GM19099 (cell line): Measurements from ENCODE around the gene CTRB2.

Experiments
- POLR2A ChIP-seq: IDR thresholded peaks from 3 replicates; pipeline ENCODE4 v1.6.1; 2011; ENCODE audit warnings: low read depth; ENCODE audit not compliant: insufficient read length; ENCODE audit errors: extremely low read depth

Gene CTRB2

GRCh38 chr16:75206749-75207451 is at the start of gene CTRB2:
CTRB2 (minus strand) TSS chr16:75207161; CDS start chr16:75207141, 20 bp downstream.
- no peak for TF ChIP-seq POLR2A

DNA sequence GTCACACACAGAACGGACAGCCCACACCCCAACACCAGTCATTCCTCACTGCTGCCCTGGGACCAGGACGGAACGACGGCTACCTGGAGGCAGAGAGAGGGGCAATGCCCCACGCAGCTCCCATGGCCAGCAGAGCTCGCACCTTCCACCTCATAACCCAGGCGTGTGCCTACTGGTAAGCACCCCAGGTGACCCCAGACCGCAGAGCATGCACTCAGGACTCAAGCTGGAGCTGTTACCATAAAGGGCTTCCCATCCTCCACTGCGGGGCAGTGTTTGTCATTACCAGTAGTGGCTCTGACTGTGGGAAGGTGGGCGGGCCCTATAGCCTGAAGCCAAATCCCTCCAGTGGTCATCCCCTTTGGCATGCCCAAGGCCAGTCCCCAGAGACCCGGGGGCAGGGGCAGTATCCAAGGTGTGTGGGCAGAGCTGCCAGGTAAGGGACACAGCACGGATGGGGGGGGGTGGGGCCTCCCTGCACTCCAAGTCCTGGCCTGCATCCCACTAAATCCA is 49.2 kb upstream of the CTRB2 start:
- TF ChIP-seq POLR2A, result no peak

- no peak for TF ChIP-seq POLR2A
Observed at GRCh38 chr16:75254359-75254837, 47.4 kb upstream of the CTRB2 start.

GRCh38 chr16:75252946-75253911 is 46.3 kb upstream of the CTRB2 start:
- no peak for TF ChIP-seq POLR2A

DNA sequence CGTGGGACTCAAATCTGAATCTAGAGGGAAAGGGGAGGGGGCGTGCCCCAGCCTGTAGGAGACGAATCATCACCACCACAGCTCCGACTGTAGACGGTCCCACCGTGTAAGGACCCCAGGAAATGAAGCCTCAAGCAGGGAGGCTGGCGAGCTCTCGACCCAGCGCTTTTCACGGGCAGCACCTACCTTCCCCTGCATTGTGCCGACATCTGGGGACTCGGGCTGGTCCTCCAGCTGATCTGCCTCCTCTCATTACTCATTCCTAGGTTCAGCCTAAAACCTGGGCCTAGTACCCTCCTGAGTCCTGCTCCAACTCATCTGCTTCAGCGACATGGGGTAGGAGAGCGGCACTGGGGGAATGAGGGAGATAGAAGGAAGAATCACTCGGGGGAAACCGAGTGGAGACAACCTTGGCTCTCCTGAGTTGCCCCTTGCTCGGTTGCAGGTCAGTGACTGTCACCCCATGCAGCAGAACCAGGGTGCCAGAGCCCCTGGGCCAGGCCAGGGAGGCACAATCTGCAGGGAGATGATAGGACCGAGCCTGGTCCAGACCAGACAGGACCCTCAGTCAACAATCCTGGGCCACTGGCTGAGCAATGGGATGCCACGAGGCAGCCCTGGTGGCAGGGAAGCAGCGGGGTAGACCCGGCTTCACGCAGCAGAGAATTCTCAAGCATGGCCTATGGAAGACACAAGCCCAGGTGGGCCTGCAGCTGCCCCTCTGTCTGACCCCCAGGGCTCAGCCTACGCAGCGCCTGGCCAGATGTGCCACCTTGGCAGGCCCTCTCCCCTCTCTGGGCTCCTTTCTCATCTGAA is 45.3 kb upstream of the CTRB2 start:
- TF ChIP-seq POLR2A, result no peak

DNA sequence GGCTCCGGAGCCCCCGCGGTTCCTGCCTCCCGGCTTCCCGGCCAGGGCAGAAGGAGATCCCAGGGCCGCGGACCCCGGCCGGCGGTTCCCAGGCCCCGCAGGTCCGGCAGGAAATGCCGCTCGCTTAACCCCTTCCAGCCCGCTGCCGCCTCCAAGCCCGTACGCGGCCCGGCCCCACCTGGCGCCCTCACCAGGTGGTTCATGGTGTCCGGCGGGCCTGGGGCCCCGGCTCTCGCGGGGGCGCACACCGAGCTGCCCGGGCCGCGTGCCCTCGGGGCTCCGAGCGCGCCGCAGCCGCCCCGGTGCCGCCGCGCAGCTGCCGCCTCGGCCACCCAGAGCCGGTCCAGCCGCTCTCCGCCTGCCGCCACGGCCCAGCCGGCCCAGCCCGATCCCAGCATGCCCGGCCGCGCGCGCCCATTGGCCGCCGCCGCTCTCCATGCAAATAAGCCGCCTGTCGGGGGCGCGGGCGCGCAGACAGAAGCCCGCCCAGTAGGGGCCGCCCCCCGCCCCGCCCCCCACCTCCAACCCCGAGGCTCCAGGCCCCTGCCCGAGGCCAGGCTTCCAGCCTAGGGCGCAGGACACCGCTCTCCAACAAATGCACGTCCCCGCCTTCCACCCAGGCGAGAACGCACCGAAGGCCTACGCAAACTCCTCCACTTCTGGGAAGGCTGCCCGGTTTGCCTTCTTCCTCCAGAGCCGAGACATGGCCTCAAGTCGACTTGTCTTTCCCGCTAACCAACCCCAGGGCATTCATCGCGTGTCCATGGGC is 44.5 kb upstream of the CTRB2 start, which contains the start of gene BCAR1:
Gene BCAR1, minus strand, starts transcription at position 345 of the 769 bp plus-strand sequence. Its CDS starts 142 bp downstream, at position 203.
- peak; percentile 65 for TF ChIP-seq POLR2A

- no peak for TF ChIP-seq POLR2A
Observed at GRCh38 chr16:75250809-75251279, 43.9 kb upstream of the CTRB2 start.

DNA sequence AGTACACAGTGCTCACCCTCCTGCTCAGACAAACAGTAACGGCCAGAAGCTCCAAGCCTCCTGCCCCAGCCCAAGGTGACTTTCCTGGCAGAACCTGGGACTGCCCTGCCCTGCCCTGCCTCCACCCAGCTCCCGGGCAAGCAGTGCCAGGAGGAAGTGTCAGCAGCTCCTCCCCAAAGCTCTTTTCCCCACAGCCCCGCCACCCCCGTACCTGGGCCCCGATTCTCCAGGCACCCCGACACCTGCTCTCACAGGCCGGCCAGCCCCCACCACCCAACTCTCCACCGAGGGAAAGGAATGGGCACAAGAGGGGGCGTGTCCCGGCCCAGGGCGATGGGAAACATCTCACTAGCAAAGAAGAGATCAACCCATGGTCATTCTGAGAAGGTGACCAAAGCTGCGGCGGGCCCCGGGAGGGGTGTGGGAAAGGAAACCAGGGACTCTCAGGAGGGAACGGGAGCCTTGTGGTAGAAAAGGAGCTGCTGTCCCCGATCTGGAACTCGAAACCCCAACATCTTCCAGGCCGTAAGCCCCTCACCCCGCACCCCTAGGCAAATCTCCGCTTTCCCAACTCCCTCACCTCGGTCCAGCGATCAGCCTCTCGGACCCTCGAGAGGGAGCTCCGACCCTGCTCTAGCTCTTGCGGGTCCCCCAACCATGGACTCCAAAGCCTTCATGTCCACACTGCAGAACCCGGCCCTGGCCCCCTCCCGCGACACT is 43.3 kb upstream of the CTRB2 start:
- TF ChIP-seq POLR2A, result no peak

- no peak for TF ChIP-seq POLR2A
Observed at GRCh38 chr16:75249441-75249840, 42.5 kb upstream of the CTRB2 start.

DNA sequence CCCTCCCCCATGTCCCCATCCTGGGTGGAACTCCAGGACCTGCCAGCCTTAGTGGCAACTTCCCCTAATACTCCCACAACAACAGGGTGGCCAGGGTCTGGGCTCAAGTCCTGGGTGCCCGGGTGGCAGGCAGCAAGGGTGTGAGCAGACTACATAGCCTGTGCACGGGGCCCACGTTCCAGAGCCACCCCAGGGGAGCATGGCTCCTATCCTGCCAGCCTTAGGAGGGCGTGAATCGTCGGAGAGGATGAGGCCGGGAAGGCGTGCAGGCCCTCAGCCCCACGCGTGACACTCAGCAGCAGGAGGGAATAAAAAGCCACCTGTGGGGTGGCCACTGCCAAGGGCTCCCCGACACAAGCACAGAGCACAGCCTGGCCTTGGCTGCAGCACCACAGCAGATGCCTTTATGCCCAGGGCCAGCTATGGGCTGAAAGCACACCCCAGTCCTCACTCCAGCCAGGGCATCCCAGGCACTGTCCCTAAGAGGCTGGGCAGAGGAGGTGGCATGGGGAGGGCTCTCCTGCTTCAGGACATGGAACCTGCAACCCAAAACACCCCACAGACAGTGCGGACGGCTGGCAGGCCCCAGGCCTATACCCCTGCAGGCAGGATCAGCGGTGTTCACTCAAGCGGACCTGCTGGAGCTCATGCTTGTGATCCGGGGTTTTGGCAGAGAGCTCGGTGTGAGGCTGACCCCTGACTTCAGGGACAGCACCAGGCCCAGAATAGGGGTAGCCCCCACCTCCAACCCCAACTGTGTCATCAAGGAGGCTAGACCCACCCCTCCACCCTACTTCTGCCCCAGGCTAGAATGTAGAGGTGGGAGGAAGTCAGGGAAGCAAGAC is 41.8 kb upstream of the CTRB2 start:
- TF ChIP-seq POLR2A, result no peak

- no peak for TF ChIP-seq POLR2A
Observed at GRCh38 chr16:75248142-75248535, 41.2 kb upstream of the CTRB2 start.

GRCh38 chr16:75247249-75247648 is 40.3 kb upstream of the CTRB2 start:
- no peak for TF ChIP-seq POLR2A
